T-helper 1 cell treated with Interleukin-12 subunit alpha and Interleukin-12 subunit beta and Interleukin-4 antibody, amounts not matched to agents 30 μg/mL and 1 μg/mL, for 36 hours (primary cell): ENCODE results near the gene NXPE3.

Source experiments
- H3K27ac Mint-ChIP-seq: one replicate; pipeline ENCODE4 v1.8.0; 2021; ENCODE audit warnings: mild to moderate bottlenecking, mixed read lengths
- H3K27me3 Mint-ChIP-seq: one replicate; pipeline ENCODE4 v1.8.0; 2021; ENCODE audit warnings: low read depth, mixed read lengths
- H3K36me3 Mint-ChIP-seq: one replicate; pipeline ENCODE4 v1.8.0; 2021; ENCODE audit warnings: low read depth, mixed read lengths
- H3K4me1 Mint-ChIP-seq: one replicate; pipeline ENCODE4 v1.8.0; 2021; ENCODE audit warnings: low read depth, mixed read lengths
- H3K4me3 Mint-ChIP-seq: one replicate; pipeline ENCODE4 v1.8.0; 2021; ENCODE audit warnings: mild to moderate bottlenecking, moderate library complexity, mixed read lengths
- H3K9me3 Mint-ChIP-seq: one replicate; pipeline ENCODE4 v1.8.0; 2021; ENCODE audit warnings: mixed read lengths

The NXPE3 gene

GRCh38 chr3:101848754-101849713 is 70.0 kb downstream of the NXPE3 start, which contains the start of gene NFKBIZ:
Gene NFKBIZ, plus strand, starts transcription at chr3:101849514. Its CDS starts 115 bp downstream, at chr3:101849629.
- Mint-ChIP-seq H3K4me3 (peak within 1 kb of the TSS; percentile 92), H3K27ac (peak within 1 kb of the TSS; percentile 97), H3K27me3 (no peaks in the 10 kb centered on the region), H3K9me3 (peaks cover 11% of the 10 kb centered on the region), H3K36me3 (peaks cover 56% of the 10 kb centered on the region), H3K4me1 (peaks cover 45% of the 10 kb centered on the region)

GRCh38 chr3:101849714-101850245 is 70.8 kb downstream of the NXPE3 start:
- H3K4me1 Mint-ChIP-seq, result peaks cover 53% of the 10 kb centered on the region

GRCh38 chr3:101850246-101851051 is 71.4 kb downstream of the NXPE3 start:
- Mint-ChIP-seq H3K36me3 (peaks cover 67% of the 10 kb centered on the region), H3K27me3 (no peaks in the 10 kb centered on the region), H3K9me3 (peaks cover 10% of the 10 kb centered on the region), H3K4me1 (peaks cover 59% of the 10 kb centered on the region), H3K27ac (peak overlapping the region; percentile 97), H3K4me3 (peak overlapping the region; percentile 92)

More at GRCh38 chr3:101849714-101850245, 70.8 kb downstream of the NXPE3 start:
- no peaks in the 10 kb centered on the region for H3K27me3 Mint-ChIP-seq
- peak overlapping the region; percentile 97 for H3K27ac Mint-ChIP-seq
- H3K9me3 Mint-ChIP-seq, result peaks cover 11% of the 10 kb centered on the region
- peak overlapping the region; percentile 92 for H3K4me3 Mint-ChIP-seq
- H3K36me3 Mint-ChIP-seq, result peaks cover 62% of the 10 kb centered on the region

- Mint-ChIP-seq H3K9me3 (peaks cover 2% of the 10 kb centered on the region), H3K36me3 (peaks cover 66% of the 10 kb centered on the region), H3K27ac (peak overlapping the region; percentile 97), H3K4me1 (peaks cover 63% of the 10 kb centered on the region), H3K27me3 (no peaks in the 10 kb centered on the region), H3K4me3 (peak overlapping the region; percentile 92)
Observed at GRCh38 chr3:101851072-101851770, 72.2 kb downstream of the NXPE3 start.

GRCh38 chr3:101851850-101852714 is 73.1 kb downstream of the NXPE3 start:
- Mint-ChIP-seq H3K27me3 (no peaks in the 10 kb centered on the region), H3K36me3 (peaks cover 70% of the 10 kb centered on the region), H3K9me3 (no peaks in the 10 kb centered on the region), H3K4me1 (peaks cover 66% of the 10 kb centered on the region), H3K27ac (peak overlapping the region; percentile 97), H3K4me3 (peak overlapping the region; percentile 92)

GRCh38 chr3:101852983-101853840 is 74.2 kb downstream of the NXPE3 start:
- H3K4me3 Mint-ChIP-seq, result peak overlapping the region; percentile 92
- H3K36me3 Mint-ChIP-seq, result peaks cover 79% of the 10 kb centered on the region
- peak overlapping the region; percentile 97 for H3K27ac Mint-ChIP-seq
- peaks cover 66% of the 10 kb centered on the region for H3K4me1 Mint-ChIP-seq
- H3K9me3 Mint-ChIP-seq, result no peaks in the 10 kb centered on the region
- no peaks in the 10 kb centered on the region for H3K27me3 Mint-ChIP-seq

GRCh38 chr3:101853982-101854381 is 75.0 kb downstream of the NXPE3 start:
- Mint-ChIP-seq H3K27ac (peak overlapping the region; percentile 5), H3K27me3 (no peaks in the 10 kb centered on the region), H3K36me3 (peaks cover 85% of the 10 kb centered on the region), H3K9me3 (no peaks in the 10 kb centered on the region), H3K4me1 (peaks cover 69% of the 10 kb centered on the region), H3K4me3 (peak overlapping the region; percentile 92)

- Mint-ChIP-seq H3K27ac (peak overlapping the region; percentile 70), H3K27me3 (no peaks in the 10 kb centered on the region), H3K4me1 (peaks cover 74% of the 10 kb centered on the region), H3K36me3 (peaks cover 92% of the 10 kb centered on the region), H3K4me3 (peak overlapping the region; percentile 92), H3K9me3 (no peaks in the 10 kb centered on the region)
Observed at GRCh38 chr3:101854608-101855304, 75.7 kb downstream of the NXPE3 start.

- Mint-ChIP-seq H3K9me3 (no peaks in the 10 kb centered on the region), H3K27ac (peak overlapping the region; percentile 46), H3K27me3 (no peaks in the 10 kb centered on the region), H3K4me3 (peak overlapping the region; percentile 61), H3K36me3 (peaks cover 89% of the 10 kb centered on the region), H3K4me1 (peaks cover 71% of the 10 kb centered on the region)
Observed at GRCh38 chr3:101857301-101857741, 78.3 kb downstream of the NXPE3 start.

GRCh38 chr3:101858464-101859030 is 79.5 kb downstream of the NXPE3 start:
- H3K27ac Mint-ChIP-seq, result peak overlapping the region; percentile 23
- H3K4me1 Mint-ChIP-seq, result peaks cover 59% of the 10 kb centered on the region
- H3K36me3 Mint-ChIP-seq, result peaks cover 83% of the 10 kb centered on the region
- no peaks in the 10 kb centered on the region for H3K9me3 Mint-ChIP-seq
- no peaks in the 10 kb centered on the region for H3K27me3 Mint-ChIP-seq
- peak overlapping the region; percentile 27 for H3K4me3 Mint-ChIP-seq

GRCh38 chr3:101859882-101860448 is 81.0 kb downstream of the NXPE3 start:
- H3K27ac Mint-ChIP-seq, result no peak overlapping the region
- peaks cover 46% of the 10 kb centered on the region for H3K4me1 Mint-ChIP-seq
- H3K36me3 Mint-ChIP-seq, result peaks cover 70% of the 10 kb centered on the region
- H3K4me3 Mint-ChIP-seq, result no peak overlapping the region
- no peaks in the 10 kb centered on the region for H3K9me3 Mint-ChIP-seq
- no peaks in the 10 kb centered on the region for H3K27me3 Mint-ChIP-seq
